SH-SY5Y (cell line): ENCODE results near the gene BRPF3.

Experiments used
- GATA2 ChIP-seq: IDR thresholded peaks from 2 replicates; pipeline ENCODE4 v1.6.1; 2011; ENCODE audit warnings: mild to moderate bottlenecking, low read depth, low read length
- GATA3 ChIP-seq: IDR thresholded peaks from 2 replicates; pipeline ENCODE4 v1.6.1; 2011; ENCODE audit warnings: low read depth, mild to moderate bottlenecking, low read length, moderate library complexity

DNA sequence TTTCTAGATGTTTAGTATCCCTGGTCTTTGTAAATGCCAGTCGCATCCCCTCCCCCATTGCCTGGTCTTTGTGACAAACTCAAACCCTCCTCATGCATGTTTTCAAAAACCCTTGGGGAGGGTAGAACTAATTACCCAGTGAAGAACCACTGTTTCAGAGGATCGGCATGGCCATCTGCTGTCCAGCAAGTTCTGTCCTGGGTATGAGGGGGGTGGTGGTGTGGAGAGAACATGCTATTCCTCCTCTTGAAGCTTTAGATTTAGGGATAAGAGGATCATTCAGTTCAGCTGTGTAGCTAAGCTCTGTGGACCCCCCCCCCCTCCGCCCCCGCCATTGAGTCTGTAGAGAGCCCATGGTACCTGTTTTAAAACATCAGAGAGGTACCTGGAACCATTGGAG is 5.6 kb downstream of the BRPF3 start:
- no peak for TF ChIP-seq GATA2
- no peak for TF ChIP-seq GATA3
